Measurements from ENCODE around the gene IFT88.
"Not testable (repeated sequence)": the region's sequence is repeated elsewhere in the genome, so short reads cannot be mapped to it uniquely, and the experiment has no call there.

Gene IFT88

DNA sequence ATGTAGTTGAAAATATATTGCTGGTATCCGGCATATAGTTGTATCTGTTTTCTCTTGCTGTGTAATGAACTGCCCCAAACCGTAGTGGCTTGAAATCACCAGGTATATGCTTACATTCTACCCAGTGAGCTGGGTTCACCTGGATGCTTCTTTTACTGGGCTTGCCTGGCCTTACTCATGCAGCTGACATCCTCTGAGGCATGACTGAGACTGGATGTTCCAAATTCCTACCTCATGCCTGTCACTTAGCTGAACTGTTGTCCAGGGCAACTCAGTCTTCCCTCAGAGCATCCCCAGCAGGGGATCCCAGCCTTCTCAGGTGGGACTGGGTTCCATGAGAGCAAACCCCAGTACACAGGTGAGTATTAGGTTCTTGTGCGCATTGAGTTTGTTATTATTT is 66.8 kb downstream of the IFT88 start:
- no peak for FAIRE-seq

DNA sequence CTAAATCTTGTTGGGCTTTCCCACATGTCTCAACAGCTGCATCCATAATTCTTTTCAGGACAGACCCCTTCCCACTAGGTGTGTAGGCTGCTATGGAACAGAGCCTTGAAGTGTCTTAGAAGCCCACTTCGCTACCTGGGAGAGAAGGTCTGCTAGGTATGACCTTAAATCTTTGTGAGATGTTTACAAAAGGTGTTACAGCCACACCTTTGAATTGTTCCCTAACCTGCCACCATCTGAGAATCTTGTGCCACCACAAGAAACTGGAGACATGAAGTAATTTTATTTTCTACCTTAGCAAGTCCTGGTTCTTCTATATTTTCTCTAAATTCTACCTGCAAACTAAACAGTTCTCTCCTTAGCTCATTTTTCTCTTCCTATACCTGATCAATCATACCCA is 69.1 kb downstream of the IFT88 start:
- FAIRE-seq, result no peak

DNA sequence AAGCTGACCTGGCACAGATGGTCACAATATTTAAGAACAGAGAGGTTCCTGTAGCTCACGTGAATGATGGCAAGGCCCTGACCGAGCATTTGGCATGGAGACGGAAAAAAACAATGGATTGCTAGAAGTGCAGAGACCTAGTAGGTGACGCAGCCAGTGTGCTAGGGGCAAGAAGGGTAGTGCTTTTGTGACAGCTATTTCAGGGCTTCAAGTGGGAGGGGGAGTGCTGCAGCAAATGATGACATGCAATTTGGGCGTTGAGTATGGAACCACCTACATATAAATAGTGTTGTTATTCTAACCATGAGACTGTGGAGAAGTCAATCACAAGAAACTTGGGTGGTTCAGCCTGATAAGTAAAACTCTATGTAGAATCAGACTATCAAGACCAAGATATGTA is 70.9 kb downstream of the IFT88 start:
- FAIRE-seq, result no peak

DNA sequence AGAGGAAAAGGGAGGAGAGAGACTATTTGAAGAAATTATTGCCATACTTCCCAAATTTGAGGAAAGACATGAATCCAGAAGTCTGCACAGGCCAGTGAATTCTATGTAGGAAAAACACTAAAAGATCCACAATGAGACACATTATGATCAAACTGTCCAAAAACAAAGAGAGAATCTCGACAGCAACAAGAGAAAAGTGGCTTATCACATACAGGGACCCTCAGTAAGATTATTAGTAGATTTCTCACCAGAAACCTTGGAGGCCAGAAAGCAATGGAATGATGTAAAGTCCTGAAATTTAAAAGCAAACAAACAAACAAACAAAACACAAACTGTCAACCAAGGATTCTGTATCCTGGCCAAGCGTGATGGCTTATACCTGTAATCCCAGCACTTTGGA is 80.8 kb downstream of the IFT88 start:
- no peak for FAIRE-seq

- FAIRE-seq, result no peak
Measured at GRCh38 chr13:20652946-20653345, 86.0 kb downstream of the IFT88 start.

- no peak for FAIRE-seq
Measured at GRCh38 chr13:20654156-20654555, 87.2 kb downstream of the IFT88 start.

DNA sequence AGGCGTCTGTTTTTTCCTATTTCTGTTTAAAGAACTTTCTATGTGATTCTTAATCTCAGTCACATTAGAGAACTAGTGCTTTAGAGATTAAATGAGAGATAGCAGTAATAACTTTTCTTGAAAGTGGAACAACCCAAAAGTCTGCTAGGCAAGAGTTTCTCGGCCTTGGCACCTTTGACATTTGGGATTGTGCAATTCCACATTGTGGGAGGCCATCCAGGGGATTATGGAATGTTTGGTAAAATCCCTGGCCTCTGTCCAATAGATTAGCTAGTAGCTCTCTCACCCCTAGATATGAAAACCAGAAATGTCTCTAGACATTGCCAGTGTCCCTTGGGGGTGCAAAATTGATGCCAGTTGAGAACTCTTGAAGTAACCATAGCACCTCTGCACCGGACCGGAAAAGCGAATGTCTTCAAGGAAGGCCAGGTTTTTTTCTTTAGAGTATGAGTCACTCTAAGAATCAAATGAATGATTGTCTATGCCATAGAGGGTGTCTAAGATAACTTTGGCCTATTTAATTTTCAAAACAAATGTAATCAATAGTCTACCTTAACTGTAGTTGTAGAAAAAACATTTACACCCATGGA is 91.6 kb downstream of the IFT88 start:
- FAIRE-seq, result no peak

DNA sequence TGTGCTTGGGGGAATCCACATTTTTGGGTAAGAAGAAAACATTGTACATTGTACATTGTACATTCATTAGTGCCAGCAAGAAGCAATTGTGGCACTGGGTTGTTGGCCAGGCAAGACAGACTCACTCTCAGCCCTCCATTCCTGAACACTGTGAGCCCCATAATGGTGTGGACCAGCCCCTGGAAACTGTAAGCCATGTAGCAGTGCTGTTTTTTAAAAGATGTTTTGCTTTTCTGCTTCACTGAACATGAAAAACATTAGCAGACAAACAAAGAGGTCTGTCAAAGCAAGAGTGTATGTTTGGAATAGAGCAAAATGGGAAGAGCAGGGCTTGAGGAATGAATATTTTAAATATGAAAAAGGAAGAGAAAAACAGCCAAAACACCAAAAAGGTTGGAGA is 97.4 kb downstream of the IFT88 start:
- FAIRE-seq, result no peak

- FAIRE-seq, result no peak
Measured at GRCh38 chr13:20666948-20667347, 100.0 kb downstream of the IFT88 start.

DNA sequence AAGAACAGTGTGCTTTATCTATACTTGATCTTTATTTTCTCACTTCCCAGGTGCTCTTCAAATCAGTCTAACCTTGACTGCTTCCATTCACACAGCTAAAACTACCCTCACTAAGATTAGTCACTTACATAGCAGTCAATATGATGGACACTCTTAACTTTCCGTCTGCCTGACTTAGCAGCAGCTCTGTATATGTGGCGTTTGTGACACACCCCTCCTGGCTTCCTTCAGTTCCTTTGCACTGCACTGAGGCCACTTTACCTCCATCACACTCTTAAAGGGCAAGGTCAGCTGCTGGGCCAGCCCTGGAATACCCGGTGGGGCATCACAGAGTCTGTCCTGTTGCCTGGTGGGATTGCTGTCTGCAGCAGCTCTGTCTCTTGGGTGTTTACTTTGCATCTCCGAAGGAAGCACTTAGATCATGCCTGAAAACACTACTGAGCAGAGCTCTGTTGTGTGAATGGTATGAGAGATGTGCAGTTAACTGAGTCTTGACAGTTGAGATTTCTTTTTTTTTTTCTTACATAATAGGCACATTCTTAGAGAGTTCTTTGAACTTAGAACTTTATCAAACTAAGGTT is 101.0 kb downstream of the IFT88 start:
- no peak for FAIRE-seq

GRCh38 chr13:20669162-20669561 is 102.2 kb downstream of the IFT88 start:
- FAIRE-seq, result no peak

DNA sequence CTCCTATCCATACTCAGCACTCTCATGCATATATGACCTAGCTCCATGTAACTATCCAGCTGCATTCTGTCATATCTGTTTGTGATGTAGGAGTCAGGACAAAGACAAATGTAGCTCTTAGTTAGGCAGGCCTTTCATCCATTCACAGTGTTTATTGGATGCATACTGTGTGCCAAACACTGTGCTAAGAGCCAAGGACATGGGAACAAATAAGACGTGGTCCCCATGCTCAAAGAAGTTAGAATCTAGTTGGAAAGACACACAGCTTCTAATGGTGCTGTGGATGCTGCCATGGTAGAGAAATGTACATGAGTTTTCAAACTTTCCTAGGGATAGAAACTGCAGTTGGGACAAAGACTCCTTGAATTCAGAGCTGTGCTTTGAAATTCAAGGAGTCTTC is 104.8 kb downstream of the IFT88 start:
- no peak for FAIRE-seq

GRCh38 chr13:20672772-20673171 is 105.8 kb downstream of the IFT88 start:
- no peak for FAIRE-seq

DNA sequence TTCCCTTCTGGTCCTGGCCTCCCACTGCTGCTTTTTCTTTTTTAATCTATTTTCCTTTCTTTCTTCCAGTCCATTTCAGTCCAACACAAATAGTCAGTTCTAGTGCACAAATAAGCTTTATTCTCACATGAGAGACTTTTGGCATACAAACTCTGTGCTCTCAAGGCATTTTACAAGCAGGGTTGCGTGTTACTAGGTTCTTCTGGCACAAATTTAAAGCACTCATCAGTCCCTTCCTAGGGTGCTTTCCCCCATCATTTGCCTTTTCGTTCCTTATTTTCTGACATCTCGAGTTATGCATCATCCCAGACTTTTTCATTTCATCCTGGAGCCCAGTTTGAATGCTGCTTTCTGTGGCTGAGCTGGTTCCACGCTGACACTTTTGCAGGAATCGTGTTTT is 106.8 kb downstream of the IFT88 start:
- FAIRE-seq, result no peak

GRCh38 chr13:20676213-20676612 is 109.3 kb downstream of the IFT88 start:
- no peak for FAIRE-seq

- not testable (repeated sequence) for FAIRE-seq
Measured at GRCh38 chr13:20678606-20679005, 111.6 kb downstream of the IFT88 start.

DNA sequence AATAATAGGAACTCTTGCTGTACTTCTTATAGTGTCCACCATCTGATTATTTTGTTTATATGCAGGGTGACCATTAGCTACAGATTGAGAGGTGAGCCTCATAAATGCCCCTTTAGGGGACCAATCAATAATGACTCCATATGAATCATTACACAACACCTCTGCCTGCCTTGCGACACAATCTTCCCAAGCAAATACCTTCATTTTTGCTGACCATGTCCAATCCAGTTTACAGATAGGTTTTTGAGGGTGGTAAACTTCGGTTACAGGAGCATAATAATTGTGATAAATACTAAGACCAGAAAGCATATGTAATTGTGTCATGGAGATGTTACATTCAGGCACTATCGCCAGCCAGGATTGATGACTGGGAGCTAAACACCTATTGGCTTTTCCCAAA is 112.9 kb downstream of the IFT88 start:
- FAIRE-seq, result no peak

DNA sequence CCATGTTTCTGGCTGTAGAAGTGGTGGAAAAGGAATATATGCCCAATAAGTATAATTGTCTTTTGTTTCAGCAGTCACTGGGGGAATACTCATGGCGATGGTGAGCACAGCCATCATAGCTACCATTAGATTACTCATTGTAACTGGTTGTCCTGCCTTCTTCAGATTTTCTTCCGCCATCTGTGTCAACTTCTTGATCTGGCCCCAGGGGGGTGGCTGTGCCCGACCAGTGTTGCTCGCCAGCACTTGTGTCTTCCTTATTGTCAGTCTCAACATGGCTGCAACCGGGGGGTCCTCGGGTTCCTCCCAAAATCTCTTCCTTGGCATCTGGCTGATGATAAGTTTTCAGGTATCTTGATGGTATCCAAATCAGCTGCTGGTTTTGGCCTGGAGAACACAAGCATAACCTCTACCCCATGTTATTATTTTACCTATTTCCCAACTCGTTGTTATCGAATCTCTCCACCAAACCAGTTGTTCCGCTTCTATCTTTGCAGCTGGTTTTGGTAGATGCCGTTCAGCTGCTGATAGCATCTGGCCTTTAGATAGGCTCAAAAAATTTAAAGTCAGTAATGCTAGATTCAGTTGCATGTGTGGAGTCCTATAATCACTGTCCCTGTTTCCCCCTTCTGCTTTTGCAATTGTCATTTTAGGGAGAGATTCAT is 113.6 kb downstream of the IFT88 start:
- FAIRE-seq, result no peak

- FAIRE-seq, result not testable (repeated sequence)
Measured at GRCh38 chr13:20681481-20681880, 114.5 kb downstream of the IFT88 start.

- no peak for FAIRE-seq
Measured at GRCh38 chr13:20682061-20682460, 115.1 kb downstream of the IFT88 start.

DNA sequence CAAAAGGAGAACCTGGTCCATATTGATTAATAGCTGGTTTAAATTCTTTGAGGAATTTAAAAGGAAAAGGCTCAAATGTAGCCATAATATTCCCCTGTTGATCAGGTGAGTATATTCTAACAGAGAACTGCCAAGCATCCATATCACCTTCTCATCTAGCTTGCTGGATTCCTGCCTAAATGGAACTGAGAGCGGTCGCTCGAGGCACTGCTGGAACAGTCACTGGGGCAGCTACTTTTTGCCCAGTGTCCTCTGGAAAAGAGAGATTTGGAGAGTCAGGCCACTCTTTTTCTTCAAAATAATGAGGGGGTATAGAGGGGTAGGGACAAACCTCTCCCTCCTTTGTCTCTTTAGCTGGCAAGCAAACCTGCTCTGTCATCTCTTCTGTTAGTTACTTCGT is 117.1 kb downstream of the IFT88 start:
- FAIRE-seq, result no peak

DNA sequence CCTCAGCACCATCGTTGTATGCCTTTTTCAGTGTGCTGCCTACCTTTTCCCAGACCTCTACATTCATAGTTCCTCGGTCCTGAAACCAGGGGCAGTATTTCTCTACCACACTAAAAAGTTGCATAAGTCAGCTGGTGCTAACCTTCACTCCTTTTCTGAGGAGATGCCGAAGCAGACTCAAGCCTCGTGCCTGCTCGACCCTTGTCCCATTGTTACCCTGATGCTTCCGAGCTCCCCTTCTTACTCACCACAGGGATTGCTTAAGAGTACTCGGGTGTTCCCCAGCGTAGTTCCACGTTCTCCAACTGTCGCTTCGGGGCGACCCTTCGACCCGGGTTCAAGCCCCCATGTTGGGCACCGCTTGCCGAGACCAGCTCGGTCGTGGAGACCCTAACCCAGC is 117.6 kb downstream of the IFT88 start:
- no peak for FAIRE-seq

- no peak for FAIRE-seq
Measured at GRCh38 chr13:20685092-20685491, 118.1 kb downstream of the IFT88 start.

DNA sequence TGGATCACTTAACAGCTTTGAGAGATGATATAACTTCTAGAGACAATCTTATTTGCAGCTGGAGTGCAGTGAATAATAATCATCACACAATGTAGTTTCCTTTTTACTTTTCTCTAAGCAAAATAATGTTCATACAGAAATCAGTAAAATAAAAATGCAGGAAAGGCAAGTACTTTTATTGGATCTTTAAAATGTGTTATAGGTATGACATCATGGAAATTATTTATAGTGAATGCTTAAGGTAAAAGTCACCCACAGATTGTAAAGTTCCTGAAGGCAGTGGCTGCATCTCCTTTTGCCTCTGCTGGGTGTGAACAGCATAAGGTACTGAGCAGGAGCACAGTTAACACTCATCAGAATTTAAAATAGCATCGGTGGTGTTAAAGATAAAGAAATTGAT is 119.2 kb downstream of the IFT88 start:
- no peak for FAIRE-seq

All from islet of Langerhans (tissue), 1 donor.